Body of pancreas (tissue), 4 donors: ENCODE results near the gene DACH1.

Source experiments
- POLR2A ChIP-seq, 3 donors: fragments of 450-650 bp; IDR thresholded peaks; one replicate each; pipeline ENCODE4 v1.6.1; 2016; ENCODE audit warnings: antibody characterized with exemption in 3 of 3, mild to moderate bottlenecking in 2 of 3
- TF ChIP-seq, protein P1 (sequence below), 7 experiments: fragments of 450-650 bp in 4 of 7; fragments of 200-600 bp in 3 of 7; sonication (generic) in 3 of 7; IDR thresholded peaks; one replicate each; pipeline ENCODE4 v1.5.1; 2016 to 2019; ENCODE audit warnings: antibody characterized with exemption in 7 of 7

DNA sequence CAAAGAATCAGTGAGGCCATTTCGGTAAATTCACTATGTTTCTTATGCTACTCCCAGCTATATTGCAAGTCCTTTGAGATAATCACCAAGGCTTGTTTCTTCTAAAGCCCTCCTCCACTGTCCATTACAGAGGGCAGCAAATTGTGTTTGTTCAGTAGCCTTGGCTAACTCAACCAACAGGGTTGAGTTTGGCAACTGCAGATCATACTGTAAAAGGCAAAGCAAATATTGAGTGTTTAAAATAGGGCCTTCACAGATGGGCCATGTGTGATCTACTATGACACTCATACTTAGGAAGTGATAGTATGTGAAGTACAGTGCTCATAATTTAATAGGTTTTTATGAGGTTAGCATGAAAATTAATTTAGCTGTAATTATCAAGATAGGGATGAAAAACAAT is 171.3 kb downstream of the DACH1 start:
- TF ChIP-seq, protein P1, sequence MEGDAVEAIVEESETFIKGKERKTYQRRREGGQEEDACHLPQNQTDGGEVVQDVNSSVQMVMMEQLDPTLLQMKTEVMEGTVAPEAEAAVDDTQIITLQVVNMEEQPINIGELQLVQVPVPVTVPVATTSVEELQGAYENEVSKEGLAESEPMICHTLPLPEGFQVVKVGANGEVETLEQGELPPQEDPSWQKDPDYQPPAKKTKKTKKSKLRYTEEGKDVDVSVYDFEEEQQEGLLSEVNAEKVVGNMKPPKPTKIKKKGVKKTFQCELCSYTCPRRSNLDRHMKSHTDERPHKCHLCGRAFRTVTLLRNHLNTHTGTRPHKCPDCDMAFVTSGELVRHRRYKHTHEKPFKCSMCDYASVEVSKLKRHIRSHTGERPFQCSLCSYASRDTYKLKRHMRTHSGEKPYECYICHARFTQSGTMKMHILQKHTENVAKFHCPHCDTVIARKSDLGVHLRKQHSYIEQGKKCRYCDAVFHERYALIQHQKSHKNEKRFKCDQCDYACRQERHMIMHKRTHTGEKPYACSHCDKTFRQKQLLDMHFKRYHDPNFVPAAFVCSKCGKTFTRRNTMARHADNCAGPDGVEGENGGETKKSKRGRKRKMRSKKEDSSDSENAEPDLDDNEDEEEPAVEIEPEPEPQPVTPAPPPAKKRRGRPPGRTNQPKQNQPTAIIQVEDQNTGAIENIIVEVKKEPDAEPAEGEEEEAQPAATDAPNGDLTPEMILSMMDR (IDR thresholded peaks at IDR 0.05) = no peak
- TF ChIP-seq POLR2A (IDR thresholded peaks at IDR 0.05) = no peak
